Measurements from ENCODE around the gene SPOCK2.

GRCh38 chr10:72098836-72099599, 10.7 kb upstream of the SPOCK2 start:
- TF ChIP-seq POLR2A (IDR thresholded peaks at IDR 0.05) (no peak), CTCF (IDR thresholded peaks at IDR 0.05) (no peak), POLR2AphosphoS5 (IDR thresholded peaks at IDR 0.05) (no peak)
